MM.1S (cell line): ENCODE measurements around the gene LRCH4.

Source experiments
- EZH2phosphoT487 ChIP-seq: fragments of 300-600 bp; sonication (generic); IDR thresholded peaks from 2 replicates; pipeline ENCODE4 v1.6.1; 2018; ENCODE audit warnings: antibody characterized with exemption, low read length
- TF ChIP-seq, protein P1 (sequence below): fragments of 300-600 bp; sonication (generic); IDR thresholded peaks from 2 replicates; pipeline ENCODE4 v1.5.1; 2016; ENCODE audit warnings: antibody characterized with exemption, low read length, mixed read lengths

DNA sequence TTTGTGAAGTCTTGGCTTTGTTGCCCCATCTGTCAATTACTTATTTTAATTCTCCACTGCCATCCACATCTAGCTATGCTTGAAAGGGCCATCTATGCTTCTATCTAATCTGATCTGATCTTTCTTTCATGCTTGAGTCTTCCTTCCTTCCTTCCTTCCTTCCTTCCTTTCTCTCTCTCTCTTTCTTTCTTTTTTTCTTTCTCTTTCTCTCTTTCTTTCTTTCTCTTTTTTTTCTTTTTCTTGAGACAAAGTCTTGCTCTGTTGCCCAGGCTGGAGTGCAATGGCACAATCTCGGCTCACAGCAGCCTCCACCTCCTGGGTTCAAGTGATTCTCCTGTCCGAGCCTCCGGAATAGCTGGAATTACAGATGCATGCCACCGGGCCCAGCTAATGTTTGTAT is 44.1 kb upstream of the LRCH4 start:
- TF ChIP-seq, protein P1, sequence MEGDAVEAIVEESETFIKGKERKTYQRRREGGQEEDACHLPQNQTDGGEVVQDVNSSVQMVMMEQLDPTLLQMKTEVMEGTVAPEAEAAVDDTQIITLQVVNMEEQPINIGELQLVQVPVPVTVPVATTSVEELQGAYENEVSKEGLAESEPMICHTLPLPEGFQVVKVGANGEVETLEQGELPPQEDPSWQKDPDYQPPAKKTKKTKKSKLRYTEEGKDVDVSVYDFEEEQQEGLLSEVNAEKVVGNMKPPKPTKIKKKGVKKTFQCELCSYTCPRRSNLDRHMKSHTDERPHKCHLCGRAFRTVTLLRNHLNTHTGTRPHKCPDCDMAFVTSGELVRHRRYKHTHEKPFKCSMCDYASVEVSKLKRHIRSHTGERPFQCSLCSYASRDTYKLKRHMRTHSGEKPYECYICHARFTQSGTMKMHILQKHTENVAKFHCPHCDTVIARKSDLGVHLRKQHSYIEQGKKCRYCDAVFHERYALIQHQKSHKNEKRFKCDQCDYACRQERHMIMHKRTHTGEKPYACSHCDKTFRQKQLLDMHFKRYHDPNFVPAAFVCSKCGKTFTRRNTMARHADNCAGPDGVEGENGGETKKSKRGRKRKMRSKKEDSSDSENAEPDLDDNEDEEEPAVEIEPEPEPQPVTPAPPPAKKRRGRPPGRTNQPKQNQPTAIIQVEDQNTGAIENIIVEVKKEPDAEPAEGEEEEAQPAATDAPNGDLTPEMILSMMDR = no peak
- TF ChIP-seq EZH2phosphoT487 = no peak
